Bronchus fibroblast of lung (primary cell): ENCODE results near the gene ZSCAN22. TPM values are rescaled to one million over a fixed set of nuclear protein-coding genes. Genes with fewer than 3 reads are reported as not detected.

Experiments
- total RNA-seq: library from RNA; depleted of rRNA; stranded (reverse); fragments of >200 nt; gene quantifications from 2 replicates; pipeline ENCODE4 v1.2.3, GENCODE V29; 2015

Gene ZSCAN22
- 1.6 and 1.8 TPM in 2 replicates for total RNA-seq

DNA sequence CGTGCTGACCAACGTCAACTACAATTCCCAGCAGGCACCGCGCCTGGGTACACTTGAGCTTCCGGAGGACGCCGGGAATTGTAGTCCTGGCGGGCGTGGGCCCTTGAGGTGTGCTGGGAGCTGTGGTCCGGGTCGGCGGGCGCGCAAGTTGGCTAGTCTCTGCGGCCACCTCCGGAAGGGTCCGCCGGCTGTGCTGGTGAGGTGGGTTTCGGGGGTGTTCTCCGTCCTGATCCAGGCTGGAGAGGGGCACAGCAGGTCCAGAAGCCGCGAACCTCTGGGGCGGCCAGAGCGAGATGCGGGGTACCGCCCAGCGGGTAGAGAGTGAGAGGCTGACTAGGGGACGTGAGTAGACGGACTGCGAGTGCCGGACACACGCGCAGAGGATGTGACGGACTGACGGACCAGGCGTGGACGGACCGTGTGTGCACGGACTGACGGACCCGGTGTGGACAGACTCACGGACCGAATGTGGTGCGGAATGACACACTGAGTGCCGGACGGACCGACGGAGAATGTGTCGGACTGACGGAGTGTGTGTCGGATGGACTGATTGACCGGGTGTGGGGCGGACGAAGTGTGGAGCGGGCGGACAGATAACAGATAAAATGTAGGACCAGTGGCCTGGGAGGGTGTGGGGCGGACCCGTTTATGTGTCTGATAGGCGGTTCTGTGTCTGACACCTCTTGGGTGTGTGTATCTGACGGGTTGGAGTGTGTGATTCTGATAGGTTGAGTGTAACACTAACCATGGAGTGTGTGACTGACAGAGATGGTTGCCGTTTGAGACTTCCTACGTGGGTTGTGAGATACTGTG lies at the start of gene ZSCAN22:
TSS of gene ZSCAN22 (plus strand) at position 81 of the 813 bp plus-strand sequence. CDS start 7,809 bp downstream, outside the sequence.

DNA sequence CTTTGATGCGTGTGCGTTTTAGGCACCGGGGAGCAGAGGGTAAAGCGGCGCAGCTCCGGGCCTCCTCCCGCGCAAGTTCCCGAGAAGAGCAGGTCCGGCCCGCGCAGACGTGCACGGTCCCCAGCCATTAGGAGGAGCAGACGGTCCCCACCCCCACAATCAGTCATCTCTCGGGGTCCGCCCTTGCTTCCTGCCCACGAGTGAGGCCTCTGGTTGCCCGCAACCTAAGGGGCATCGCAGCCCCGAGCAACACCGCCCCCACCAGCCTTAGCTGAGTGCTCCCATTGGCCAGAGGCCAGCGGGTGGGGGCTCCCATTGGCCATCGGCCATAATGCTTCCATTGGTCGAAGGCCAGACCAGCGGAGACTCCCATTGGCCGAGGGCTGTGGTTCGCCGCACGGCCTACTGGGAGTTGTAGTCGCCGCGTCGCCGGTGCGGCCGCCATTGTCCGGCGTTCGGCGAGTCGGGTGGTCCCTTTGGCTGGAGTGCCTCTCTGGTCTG lies 48.2 kb upstream of the ZSCAN22 start, which contains the start of gene ZNF8:
TSS of gene ZNF8 (plus strand) at position 415 of the 501 bp plus-strand sequence. CDS start 127 bp downstream, outside the sequence.

DNA sequence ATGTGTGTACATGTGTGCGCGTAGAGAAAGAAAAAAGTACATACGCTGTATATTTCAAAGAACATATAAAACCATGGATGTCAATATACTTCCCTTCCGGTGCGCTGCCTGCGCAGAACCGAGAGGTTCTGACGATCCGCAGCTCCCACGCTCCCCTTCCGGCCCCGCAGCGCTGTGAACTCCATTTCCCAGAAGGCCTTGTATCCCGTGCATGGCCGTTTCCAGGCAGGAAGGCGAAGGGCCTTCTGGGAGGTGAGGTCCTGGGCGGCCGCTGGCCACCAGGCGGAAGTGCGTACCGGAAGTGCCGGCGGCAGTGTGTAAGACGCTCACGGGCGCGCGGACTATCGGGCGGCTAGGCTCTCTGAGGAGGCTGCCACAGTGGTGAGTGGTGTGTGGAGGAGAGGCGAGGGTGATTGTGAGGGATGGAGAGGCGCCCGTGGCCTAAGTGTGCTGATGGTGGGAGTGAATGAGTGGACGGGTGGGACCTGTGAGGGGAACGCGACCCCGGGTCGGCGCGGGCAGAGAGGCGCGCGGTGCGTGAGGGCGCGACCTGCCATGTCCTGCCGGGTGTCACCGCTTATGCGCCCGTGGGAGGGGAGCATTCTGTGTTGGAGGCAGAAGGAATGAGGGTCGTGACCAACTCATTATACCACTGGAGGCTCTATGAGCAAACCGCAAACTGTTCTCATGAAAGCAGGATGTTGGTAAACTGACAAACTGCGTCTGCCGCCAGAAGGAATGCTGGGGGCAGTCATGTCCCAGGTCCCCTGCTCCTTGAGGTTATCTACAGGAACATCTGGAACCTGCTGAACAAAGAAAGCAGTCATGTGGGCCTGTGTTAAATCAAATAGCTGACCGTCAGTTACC lies 21.5 kb upstream of the ZSCAN22 start, which contains the start of gene ERVK3-1:
TSS of gene ERVK3-1 (plus strand) at position 313 of the 867 bp plus-strand sequence. CDS start 6,792 bp downstream, outside the sequence.

DNA sequence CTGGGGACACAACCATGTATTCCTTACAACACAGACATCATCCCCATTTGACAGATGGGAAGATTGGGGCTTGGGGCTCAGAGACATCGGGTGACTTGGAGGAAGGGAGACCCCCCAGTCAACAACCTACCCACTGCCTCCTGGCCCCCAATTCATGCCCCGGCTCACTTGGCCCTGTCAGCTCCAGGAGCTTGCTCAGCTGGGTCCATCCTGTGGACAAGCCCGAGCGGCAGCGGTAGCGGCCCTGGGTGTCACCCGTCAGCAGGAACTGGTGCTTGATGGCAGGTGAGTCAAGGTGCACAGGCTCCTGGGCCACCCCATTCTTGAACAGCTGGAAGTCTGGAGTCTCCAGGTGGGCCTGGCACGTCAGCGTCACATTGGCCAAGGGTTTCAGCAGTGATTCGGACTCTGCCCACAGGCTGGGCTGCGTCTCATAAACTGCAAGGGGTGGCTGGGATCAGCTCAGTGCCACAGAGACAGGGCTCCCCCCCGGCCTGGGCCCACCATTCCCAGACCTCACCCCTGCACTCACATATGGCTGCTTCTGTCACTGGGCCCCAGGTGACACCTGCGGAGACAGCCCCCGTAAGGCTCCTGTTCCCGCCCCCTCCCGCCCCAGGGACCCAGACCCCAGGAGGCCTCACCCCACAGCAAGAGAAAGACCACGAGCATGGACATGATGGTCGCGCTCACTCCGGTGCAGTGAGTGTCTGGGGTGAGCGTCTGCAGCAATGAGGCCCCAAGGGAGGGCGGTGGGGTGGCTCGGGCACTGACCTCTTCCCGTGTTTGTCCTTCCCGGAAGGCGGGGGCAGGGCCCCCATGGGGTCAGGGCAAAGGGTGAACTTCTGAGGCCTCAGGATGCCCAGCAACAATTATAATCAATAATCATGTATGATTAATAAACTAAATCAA lies 26.2 kb downstream of the ZSCAN22 start, which contains the start of gene A1BG:
TSS of gene A1BG (minus strand) at position 733 of the 912 bp plus-strand sequence. CDS start at position 678, 55 bp downstream.

DNA sequence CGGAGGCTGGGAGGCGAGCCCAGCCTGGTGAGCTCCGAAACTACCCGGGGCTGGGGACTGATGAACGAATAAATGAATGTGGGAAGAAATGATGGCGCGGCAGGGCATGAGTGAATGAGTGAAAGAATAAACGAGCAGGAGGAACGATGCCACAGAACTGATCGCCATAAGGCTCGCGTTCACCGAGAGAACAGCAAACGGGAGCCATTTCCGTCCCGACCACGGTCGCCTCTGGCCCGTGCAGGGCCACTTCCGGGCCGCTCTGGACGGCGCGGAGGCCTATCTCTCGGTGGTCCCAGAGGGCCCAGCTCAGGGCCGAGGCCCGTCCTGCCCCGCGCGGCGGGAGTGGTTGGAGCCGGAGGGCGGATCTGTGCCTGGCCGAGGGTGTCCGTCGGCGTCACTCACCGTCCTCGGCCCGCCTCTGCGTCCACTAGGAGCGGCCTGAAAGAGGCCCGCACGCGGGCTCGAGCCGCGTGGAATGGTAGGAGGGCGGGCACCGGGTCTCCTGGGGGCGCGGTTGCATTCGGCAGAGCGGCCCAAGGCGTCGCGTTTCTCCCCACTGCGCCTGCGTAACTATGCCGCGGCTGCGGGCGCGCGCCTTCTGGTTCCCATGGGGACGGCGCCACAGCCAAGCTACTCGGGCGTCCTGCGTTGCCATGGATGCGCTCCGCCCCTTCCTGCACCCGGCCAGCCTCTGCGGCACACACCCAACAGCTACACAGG lies 35.6 kb downstream of the ZSCAN22 start, which contains the start of gene ZNF497:
TSS of gene ZNF497 (minus strand) at position 480 of the 723 bp plus-strand sequence. CDS start 5,116 bp downstream, outside the sequence.

DNA sequence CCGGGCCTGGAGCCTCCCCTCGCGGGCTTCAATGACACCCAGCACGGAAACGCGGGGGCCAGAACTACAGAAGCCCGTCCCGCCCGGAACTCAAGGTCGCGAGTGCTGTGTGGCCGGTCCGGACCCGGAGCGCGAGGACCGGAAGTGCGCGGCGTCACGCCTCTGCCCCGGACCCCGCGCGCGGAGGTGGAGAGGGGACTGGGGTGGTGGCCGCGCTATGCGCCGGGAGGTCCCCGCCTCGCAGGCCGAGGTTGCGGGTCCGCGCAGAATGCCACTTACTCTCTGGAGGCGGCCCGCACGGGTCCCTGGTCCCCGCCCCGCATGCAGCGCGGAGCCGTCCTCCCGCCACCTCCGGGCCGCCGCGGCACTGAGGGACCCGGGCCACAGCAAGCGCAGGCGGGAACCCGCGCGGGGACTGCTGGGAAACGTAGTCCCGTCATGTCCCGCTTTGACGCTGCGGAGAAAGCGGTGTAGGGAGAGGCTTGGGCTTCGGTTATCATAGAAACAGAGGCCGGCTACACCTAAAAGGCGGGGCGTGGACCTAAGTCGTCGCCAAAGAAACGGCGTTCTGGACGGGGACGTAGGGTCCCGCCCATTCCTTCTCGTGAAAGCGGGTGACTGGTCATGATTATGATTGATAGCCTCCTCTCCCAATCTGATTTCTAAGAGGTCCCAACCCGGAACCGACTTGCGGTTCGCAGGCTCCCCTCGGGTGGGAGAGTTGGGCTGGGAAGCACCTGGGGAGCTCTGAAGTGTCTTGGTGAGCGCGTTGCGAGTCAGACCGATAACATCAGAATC lies 54.1 kb downstream of the ZSCAN22 start, which contains the start of gene ZNF837:
TSS of gene ZNF837 (minus strand) at position 369 of the 798 bp plus-strand sequence. CDS start 11,698 bp downstream, outside the sequence.

DNA sequence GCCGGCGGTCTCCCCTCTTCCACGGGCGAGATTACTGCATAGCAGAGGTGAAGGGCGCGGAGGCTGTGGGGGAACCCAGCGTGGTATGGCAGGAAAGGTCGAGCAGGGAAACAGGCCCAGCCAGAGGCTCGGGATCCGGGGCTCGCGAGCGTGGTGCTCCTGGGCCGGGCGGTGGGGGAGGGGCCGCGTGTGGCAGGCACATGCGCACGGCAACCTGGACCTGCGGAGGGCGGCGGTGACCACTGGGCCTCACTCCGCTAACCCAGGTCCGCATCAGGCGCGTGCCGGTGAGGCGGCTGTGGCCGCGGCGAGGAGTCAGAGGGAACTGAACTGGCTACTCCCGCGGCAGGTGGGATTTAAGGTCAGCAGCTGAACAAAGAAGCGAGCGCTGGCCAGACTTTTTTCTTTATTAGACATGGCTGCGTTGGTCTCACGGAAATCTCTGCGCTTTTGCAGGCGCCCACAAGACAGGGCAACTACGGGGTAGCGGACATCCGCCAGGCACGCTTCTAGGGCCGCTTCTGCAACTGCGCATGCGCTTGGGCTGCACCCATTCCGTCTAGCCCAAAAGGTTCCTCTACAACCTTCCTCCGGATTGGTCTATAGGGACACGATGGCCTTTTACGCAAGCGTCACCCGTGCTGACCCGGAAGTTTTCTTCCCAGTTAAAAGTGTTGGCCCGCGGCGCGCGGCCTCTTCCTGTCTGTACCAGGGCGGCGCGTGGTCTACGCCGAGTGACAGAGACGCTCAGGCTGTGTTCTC lies 60.0 kb downstream of the ZSCAN22 start, which contains the start of gene RPS5:
TSS of gene RPS5 (plus strand) at position 694 of the 762 bp plus-strand sequence. CDS start 869 bp downstream, outside the sequence.

Other genes starting within 250 kb of the ZSCAN22 start
- gene ZSCAN18, start 228.8 kb upstream of the ZSCAN22 start, total RNA-seq: 29.7 and 29.9 TPM in 2 replicates
- 5.7 and 5.9 TPM in 2 replicates for gene ZNF329, start 176.2 kb upstream of the ZSCAN22 start, total RNA-seq
- gene ZNF274, start 143.9 kb upstream of the ZSCAN22 start, total RNA-seq: 14.6 and 16.8 TPM in 2 replicates
- 37.2 and 43.0 TPM in 2 replicates for gene ZNF544, start 98.1 kb upstream of the ZSCAN22 start, total RNA-seq
- 3.7 and 4.2 TPM in 2 replicates for gene ZNF8, start 48.0 kb upstream of the ZSCAN22 start, total RNA-seq
- 52.1 and 56.0 TPM in 2 replicates for gene ERVK3-1, start 21.6 kb upstream of the ZSCAN22 start, total RNA-seq
- gene A1BG, start 26.5 kb downstream of the ZSCAN22 start, total RNA-seq: 56.7 and 57.5 TPM in 2 replicates
- under 0.01 and 0.74 TPM in 2 replicates for gene ZNF497, start 35.8 kb downstream of the ZSCAN22 start, total RNA-seq
- 0.89 and 2.4 TPM in 2 replicates for gene ZNF837, start 54.0 kb downstream of the ZSCAN22 start, total RNA-seq
- 2,682 and 2,963 TPM in 2 replicates for gene RPS5, start 60.3 kb downstream of the ZSCAN22 start, total RNA-seq
- gene RNF225, start 68.7 kb downstream of the ZSCAN22 start, total RNA-seq: not detected in 2 replicates
- gene ZNF584, start 81.7 kb downstream of the ZSCAN22 start, total RNA-seq: 8.2 and 13.1 TPM in 2 replicates
- 2.1 and 3.0 TPM in 2 replicates for gene ZNF132, start 113.2 kb downstream of the ZSCAN22 start, total RNA-seq
- gene ZNF324B, start 124.6 kb downstream of the ZSCAN22 start, total RNA-seq: 5.5 and 6.2 TPM in 2 replicates
- gene ZNF324, start 140.1 kb downstream of the ZSCAN22 start, total RNA-seq: 7.7 and 9.1 TPM in 2 replicates
- 8.0 and 9.4 TPM in 2 replicates for gene ZNF446, start 149.4 kb downstream of the ZSCAN22 start, total RNA-seq
- gene SLC27A5, start 185.0 kb downstream of the ZSCAN22 start, total RNA-seq: 15.2 and 18.3 TPM in 2 replicates
- gene ZBTB45, start 192.8 kb downstream of the ZSCAN22 start, total RNA-seq: 12.8 and 14.4 TPM in 2 replicates
- gene TRIM28, start 217.1 kb downstream of the ZSCAN22 start, total RNA-seq: 474 and 516 TPM in 2 replicates
- 120 and 121 TPM in 2 replicates for gene CHMP2A, start 228.1 kb downstream of the ZSCAN22 start, total RNA-seq
- 27.2 and 47.9 TPM in 2 replicates for gene UBE2M, start 231.6 kb downstream of the ZSCAN22 start, total RNA-seq
- gene MZF1, start 246.3 kb downstream of the ZSCAN22 start, total RNA-seq: 6.1 and 6.2 TPM in 2 replicates